Gastroesophageal sphincter (tissue), 3 donors: ENCODE measurements around the gene MSX1.

Experiments used
- CTCF ChIP-seq, 4 experiments: fragments of 200-600 bp in 2 of 4; fragments of 450-650 bp in 2 of 4; sonication (generic) in 1 of 4; IDR thresholded peaks; one replicate each; pipeline ENCODE4 v1.5.1; 2017 to 2019; ENCODE audit warnings: antibody characterized with exemption in 4 of 4, mild to moderate bottlenecking in 2 of 4, moderate library complexity in 2 of 4
- EP300 ChIP-seq: sonication (generic); formaldehyde crosslinking; IDR thresholded peaks from one replicate; pipeline ENCODE4 v1.6.1; 2017; ENCODE audit warnings: antibody characterized with exemption, mild to moderate bottlenecking
- POLR2A ChIP-seq, 2 donors: fragments of 450-650 bp; IDR thresholded peaks; one replicate each; pipeline ENCODE4 v1.6.1; 2017; ENCODE audit warnings: antibody characterized with exemption in 2 of 2, mild to moderate bottlenecking in 2 of 2, moderate library complexity in 1 of 2

GRCh38 chr4:4829837-4830236 lies 29.6 kb upstream of the MSX1 start:
- TF ChIP-seq CTCF (IDR thresholded peaks at IDR 0.05) = no peak
- TF ChIP-seq POLR2A (IDR thresholded peaks at IDR 0.05) = no peak
- TF ChIP-seq EP300 = no peak
